ENCODE measurements around the gene CT55. TPM values are rescaled to one million over a fixed set of nuclear protein-coding genes. Genes with fewer than 3 reads are reported as not detected.
"Not testable (repeated sequence)": the region's sequence is repeated elsewhere in the genome, so short reads cannot be mapped to it uniquely, and the experiment has no call there.

The CT55 gene
- total and polyA plus RNA-seq, 2 experiments from 2014 or later: not detected

- not testable (repeated sequence) for H3K9me2 ChIP-seq (ENCODE audit: insufficient read depth); DNase-seq (ENCODE audit: low spot score); H3K4me3 ChIP-seq; ATAC-seq; H3K36me3 ChIP-seq (ENCODE audit: insufficient read depth); H3K4me2 ChIP-seq; H3K9me3 Mint-ChIP-seq; H3K27me3 Mint-ChIP-seq (ENCODE audit: insufficient read depth, low read depth, poor library complexity); H3F3A ChIP-seq (replicated peaks; ENCODE audit: low read depth); H3K36me3 Mint-ChIP-seq (ENCODE audit: low read depth); H3K4me1 ChIP-seq (ENCODE audit: insufficient read depth); H3K4me3 Mint-ChIP-seq; H3K27me3 ChIP-seq (ENCODE audit: insufficient read depth); H3K27ac ChIP-seq (ENCODE audit: low read depth); H3K27ac Mint-ChIP-seq; H2AFZ ChIP-seq; H4K20me1 ChIP-seq (replicated peaks; ENCODE audit: insufficient read depth); H3K4me1 Mint-ChIP-seq; H3K79me2 ChIP-seq (replicated peaks; ENCODE audit: insufficient read depth)
These were observed 1.7 kb downstream of the CT55 start for GRCh38 chrX:135169534-135169933.

- Histone ChIP-seq H3K4me1 (ENCODE audit: insufficient read depth) (no peaks in the 10 kb centered on the region), H3K4me2 (no peak overlapping the region), H3K36me3 (ENCODE audit: insufficient read depth) (no peaks in the 10 kb centered on the region), H3K79me2 (replicated peaks; ENCODE audit: insufficient read depth) (no peaks in the 10 kb centered on the region), H3F3A (replicated peaks; ENCODE audit: low read depth) (no peaks in the 10 kb centered on the region), H2AFZ (no peak overlapping the region), H4K20me1 (replicated peaks; ENCODE audit: insufficient read depth) (no peaks in the 10 kb centered on the region), H3K9me2 (ENCODE audit: insufficient read depth) (no peaks in the 10 kb centered on the region), H3K27me3 (ENCODE audit: insufficient read depth) (no peaks in the 10 kb centered on the region), H3K27ac (ENCODE audit: low read depth) (no peak overlapping the region), H3K4me3 (no peak overlapping the region)
- no peak for TF ChIP-seq STAT1 (IDR thresholded peaks at IDR 0.05; ENCODE audit: unreplicated experiment)
- TF ChIP-seq REST (IDR thresholded peaks at IDR 0.05; ENCODE audit: unreplicated experiment): no peak
- TF ChIP-seq EZH2 (IDR thresholded peaks at IDR 0.05; ENCODE audit: low read depth, unreplicated experiment): no peak
- TF ChIP-seq CTCF (conservative IDR thresholded peaks at IDR 0.05; ENCODE audit: low read depth in 2 of 2): no peak
- no peak for TF ChIP-seq ZNF114 (CRISPR knock-in tag; IDR thresholded peaks at IDR 0.05)
- TF ChIP-seq ZNF331 (CRISPR knock-in tag; IDR thresholded peaks at IDR 0.05; ENCODE audit: low read depth): no peak
- no peak for TF ChIP-seq POLR2AphosphoS5 (IDR thresholded peaks at IDR 0.05; ENCODE audit: low read depth)
- Mint-ChIP-seq H3K4me1 (no peaks in the 10 kb centered on the region; the same call in 2 of the 3 replicates), H3K9me3 (no peaks in the 10 kb centered on the region), H3K4me3 (no peak overlapping the region), H3K27me3 (ENCODE audit: insufficient read depth, low read depth, poor library complexity) (no peaks in the 10 kb centered on the region), H3K27ac (no peak overlapping the region), H3K36me3 (ENCODE audit: low read depth) (no peaks in the 10 kb centered on the region)
- ATAC-seq (no peak), DNase-seq (ENCODE audit: low spot score) (no peak)
These were observed 2.7 kb downstream of the CT55 start for GRCh38 chrX:135168486-135168885.

- H3K36me3 Mint-ChIP-seq (ENCODE audit: low read depth); H3K27me3 Mint-ChIP-seq (ENCODE audit: insufficient read depth, low read depth, poor library complexity); DNase-seq (ENCODE audit: low spot score); H2AFZ ChIP-seq; ATAC-seq; H3K9me3 Mint-ChIP-seq; H3K36me3 ChIP-seq (ENCODE audit: insufficient read depth); H3K4me1 ChIP-seq (ENCODE audit: insufficient read depth); H3K9me2 ChIP-seq (ENCODE audit: insufficient read depth); H3K4me3 ChIP-seq; H3K27me3 ChIP-seq (ENCODE audit: insufficient read depth); H3K4me3 Mint-ChIP-seq; H3K27ac ChIP-seq (ENCODE audit: low read depth); H3K4me2 ChIP-seq; H4K20me1 ChIP-seq (replicated peaks; ENCODE audit: insufficient read depth); H3K4me1 Mint-ChIP-seq; H3K27ac Mint-ChIP-seq; H3K79me2 ChIP-seq (replicated peaks; ENCODE audit: insufficient read depth); H3F3A ChIP-seq (replicated peaks; ENCODE audit: low read depth): not testable (repeated sequence)
These were observed 16.5 kb downstream of the CT55 start for GRCh38 chrX:135154688-135155087.

GRCh38 chrX:135126145-135126544 lies 45.1 kb downstream of the CT55 start:
- H3F3A ChIP-seq (replicated peaks; ENCODE audit: low read depth); H2AFZ ChIP-seq; H3K27ac Mint-ChIP-seq; H3K4me2 ChIP-seq; H4K20me1 ChIP-seq (replicated peaks; ENCODE audit: insufficient read depth); H3K27me3 Mint-ChIP-seq (ENCODE audit: insufficient read depth, low read depth, poor library complexity); H3K36me3 Mint-ChIP-seq (ENCODE audit: low read depth); H3K9me2 ChIP-seq (ENCODE audit: insufficient read depth); ATAC-seq; H3K4me3 Mint-ChIP-seq; H3K4me1 Mint-ChIP-seq; DNase-seq (ENCODE audit: low spot score); H3K4me3 ChIP-seq; H3K9me3 Mint-ChIP-seq; H3K27me3 ChIP-seq (ENCODE audit: insufficient read depth); H3K4me1 ChIP-seq (ENCODE audit: insufficient read depth); H3K79me2 ChIP-seq (replicated peaks; ENCODE audit: insufficient read depth); H3K36me3 ChIP-seq (ENCODE audit: insufficient read depth); H3K27ac ChIP-seq (ENCODE audit: low read depth): not testable (repeated sequence)

Measured in GM23338 (cell line).